ENCODE data around the gene LYPD1.

Gene LYPD1

DNA sequence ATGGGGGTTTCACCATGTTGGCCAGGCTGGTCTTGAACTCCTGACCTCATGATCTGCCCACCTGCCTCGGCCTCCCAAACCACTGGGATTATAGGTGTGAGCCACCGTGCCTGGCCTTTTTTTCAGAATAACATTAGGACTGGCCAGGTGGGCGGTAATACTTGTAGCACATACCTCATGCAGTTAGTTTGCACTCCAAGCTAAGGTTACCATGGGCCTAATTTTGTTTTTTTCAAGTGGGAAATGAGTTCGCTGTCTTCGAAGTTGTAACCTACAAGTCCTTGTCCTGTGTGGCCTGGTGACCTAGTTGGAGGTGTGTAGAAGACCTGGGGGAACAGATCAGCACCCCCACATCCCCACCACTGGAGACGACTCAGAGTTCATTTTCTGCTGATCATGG lies 74.8 kb downstream of the LYPD1 start:
- DNase-seq (ENCODE audit: low read depth): no peak
